ENCODE measurements around the gene GREB1.

DNA sequence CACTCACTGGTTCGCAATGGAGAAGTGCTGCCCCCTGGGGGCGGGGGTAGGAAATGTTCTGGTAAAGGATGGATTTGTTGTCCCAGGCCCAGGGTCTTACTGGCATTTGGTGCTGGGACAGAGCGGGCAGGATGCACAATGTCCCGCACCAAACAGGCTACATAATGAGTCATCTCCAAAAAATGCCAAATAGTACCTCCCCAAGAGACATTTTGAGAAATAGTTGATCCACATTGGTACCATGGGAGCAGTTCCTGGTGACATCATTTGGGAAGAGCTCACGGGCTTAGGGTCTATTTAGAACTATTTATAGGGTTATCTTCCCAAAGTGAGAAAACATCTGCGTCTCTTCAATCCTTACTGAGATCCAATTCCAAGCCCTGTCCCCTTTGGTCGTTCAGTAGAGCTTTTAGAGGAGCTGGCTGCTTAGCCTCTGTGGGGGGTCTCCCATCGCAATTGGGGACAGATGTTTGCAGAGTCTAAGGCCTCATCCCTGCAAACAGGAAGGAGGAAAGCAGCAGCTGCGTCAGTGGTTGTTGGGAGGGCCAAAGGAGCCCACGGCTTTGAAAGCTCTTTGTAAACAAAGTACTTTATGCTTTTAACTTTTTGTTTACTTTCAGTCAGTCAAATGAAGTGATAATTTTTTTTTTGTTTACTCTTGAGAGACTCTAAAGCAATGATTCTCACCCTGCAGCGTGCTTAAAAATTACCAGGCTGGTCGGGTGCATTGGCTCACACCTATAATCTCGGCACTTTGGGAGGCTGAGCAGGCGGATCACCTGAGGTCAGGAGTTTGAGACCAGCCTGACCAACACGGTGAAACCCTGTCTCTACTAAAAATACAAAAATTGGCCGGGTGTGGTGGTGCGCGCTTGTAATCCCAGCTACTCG lies 49.3 kb downstream of the GREB1 start:
- TF ChIP-seq CTCF (conservative IDR thresholded peaks at IDR 0.05; ENCODE audit: low read depth in 2 of 2) (peak; percentile 91 to 94), EZH2phosphoT487 (IDR thresholded peaks at IDR 0.05; ENCODE audit: unreplicated experiment) (no peak), NANOG (IDR thresholded peaks at IDR 0.05; ENCODE audit: borderline replicate concordance) (no peak), ZNF331 (CRISPR knock-in tag; IDR thresholded peaks at IDR 0.05; ENCODE audit: low read depth) (no peak), EZH2 (IDR thresholded peaks at IDR 0.05; ENCODE audit: low read depth, unreplicated experiment) (no peak), ZNF114 (CRISPR knock-in tag; IDR thresholded peaks at IDR 0.05) (no peak), POLR2AphosphoS5 (IDR thresholded peaks at IDR 0.05; ENCODE audit: low read depth) (no peak)
- TF ChIP-seq, protein P1, sequence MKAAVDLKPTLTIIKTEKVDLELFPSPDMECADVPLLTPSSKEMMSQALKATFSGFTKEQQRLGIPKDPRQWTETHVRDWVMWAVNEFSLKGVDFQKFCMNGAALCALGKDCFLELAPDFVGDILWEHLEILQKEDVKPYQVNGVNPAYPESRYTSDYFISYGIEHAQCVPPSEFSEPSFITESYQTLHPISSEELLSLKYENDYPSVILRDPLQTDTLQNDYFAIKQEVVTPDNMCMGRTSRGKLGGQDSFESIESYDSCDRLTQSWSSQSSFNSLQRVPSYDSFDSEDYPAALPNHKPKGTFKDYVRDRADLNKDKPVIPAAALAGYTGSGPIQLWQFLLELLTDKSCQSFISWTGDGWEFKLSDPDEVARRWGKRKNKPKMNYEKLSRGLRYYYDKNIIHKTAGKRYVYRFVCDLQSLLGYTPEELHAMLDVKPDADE (IDR thresholded peaks at IDR 0.05), result no peak
- TF ChIP-seq, protein P2, sequence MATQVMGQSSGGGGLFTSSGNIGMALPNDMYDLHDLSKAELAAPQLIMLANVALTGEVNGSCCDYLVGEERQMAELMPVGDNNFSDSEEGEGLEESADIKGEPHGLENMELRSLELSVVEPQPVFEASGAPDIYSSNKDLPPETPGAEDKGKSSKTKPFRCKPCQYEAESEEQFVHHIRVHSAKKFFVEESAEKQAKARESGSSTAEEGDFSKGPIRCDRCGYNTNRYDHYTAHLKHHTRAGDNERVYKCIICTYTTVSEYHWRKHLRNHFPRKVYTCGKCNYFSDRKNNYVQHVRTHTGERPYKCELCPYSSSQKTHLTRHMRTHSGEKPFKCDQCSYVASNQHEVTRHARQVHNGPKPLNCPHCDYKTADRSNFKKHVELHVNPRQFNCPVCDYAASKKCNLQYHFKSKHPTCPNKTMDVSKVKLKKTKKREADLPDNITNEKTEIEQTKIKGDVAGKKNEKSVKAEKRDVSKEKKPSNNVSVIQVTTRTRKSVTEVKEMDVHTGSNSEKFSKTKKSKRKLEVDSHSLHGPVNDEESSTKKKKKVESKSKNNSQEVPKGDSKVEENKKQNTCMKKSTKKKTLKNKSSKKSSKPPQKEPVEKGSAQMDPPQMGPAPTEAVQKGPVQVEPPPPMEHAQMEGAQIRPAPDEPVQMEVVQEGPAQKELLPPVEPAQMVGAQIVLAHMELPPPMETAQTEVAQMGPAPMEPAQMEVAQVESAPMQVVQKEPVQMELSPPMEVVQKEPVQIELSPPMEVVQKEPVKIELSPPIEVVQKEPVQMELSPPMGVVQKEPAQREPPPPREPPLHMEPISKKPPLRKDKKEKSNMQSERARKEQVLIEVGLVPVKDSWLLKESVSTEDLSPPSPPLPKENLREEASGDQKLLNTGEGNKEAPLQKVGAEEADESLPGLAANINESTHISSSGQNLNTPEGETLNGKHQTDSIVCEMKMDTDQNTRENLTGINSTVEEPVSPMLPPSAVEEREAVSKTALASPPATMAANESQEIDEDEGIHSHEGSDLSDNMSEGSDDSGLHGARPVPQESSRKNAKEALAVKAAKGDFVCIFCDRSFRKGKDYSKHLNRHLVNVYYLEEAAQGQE (IDR thresholded peaks at IDR 0.05; ENCODE audit: unreplicated experiment), result no peak
